OCI-LY3 (cell line): ENCODE results near the gene DRAM2.

ENCODE experiments used
- EZH2phosphoT487 ChIP-seq: fragments of 200-600 bp; shearing (Covaris generic); IDR thresholded peaks from 2 replicates; pipeline ENCODE4 v1.6.1; 2018; ENCODE audit warnings: antibody characterized with exemption, mixed run types, low read depth
- TF ChIP-seq, protein P1 (sequence below): fragments of 200-600, 300-600 bp; sonication (generic); IDR thresholded peaks from 2 replicates; pipeline ENCODE4 v1.5.1; 2014; ENCODE audit warnings: antibody characterized with exemption, low read length, low read depth

DNA sequence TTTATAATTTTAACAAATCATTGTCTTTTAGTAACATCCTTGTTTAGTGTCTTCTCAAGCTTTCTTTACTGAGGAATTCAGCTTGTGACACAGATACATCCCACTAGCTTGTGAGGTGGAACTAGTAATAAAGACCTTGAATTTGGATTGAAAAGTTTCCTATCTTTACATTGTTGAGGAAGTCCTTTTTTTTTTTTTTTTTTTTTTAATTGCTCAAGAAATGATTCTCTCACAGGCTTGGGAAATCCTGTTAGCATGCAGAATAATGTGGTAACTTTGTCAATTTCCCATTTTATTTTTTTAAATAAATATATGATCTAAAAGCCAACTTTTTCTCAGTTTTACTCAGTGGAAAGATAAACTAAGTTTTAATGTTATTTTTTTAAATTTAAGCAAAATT, 44.8 kb upstream of the DRAM2 start:
- TF ChIP-seq, protein P1, sequence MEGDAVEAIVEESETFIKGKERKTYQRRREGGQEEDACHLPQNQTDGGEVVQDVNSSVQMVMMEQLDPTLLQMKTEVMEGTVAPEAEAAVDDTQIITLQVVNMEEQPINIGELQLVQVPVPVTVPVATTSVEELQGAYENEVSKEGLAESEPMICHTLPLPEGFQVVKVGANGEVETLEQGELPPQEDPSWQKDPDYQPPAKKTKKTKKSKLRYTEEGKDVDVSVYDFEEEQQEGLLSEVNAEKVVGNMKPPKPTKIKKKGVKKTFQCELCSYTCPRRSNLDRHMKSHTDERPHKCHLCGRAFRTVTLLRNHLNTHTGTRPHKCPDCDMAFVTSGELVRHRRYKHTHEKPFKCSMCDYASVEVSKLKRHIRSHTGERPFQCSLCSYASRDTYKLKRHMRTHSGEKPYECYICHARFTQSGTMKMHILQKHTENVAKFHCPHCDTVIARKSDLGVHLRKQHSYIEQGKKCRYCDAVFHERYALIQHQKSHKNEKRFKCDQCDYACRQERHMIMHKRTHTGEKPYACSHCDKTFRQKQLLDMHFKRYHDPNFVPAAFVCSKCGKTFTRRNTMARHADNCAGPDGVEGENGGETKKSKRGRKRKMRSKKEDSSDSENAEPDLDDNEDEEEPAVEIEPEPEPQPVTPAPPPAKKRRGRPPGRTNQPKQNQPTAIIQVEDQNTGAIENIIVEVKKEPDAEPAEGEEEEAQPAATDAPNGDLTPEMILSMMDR = no peak
- no peak for TF ChIP-seq EZH2phosphoT487
